KMS-11 (cell line): ENCODE measurements around the gene SEMA3B.

Experiments
- H2AFZ ChIP-seq: fragments of 200-600 bp; sonication (generic); 2 replicates; pipeline ENCODE4 v1.6.1; 2016; ENCODE audit warnings: antibody characterized with exemption, mixed run types, low read depth
- H3K27ac ChIP-seq: fragments of 200-600 bp; sonication (generic); 2 replicates; pipeline ENCODE4 v1.6.1; 2016; ENCODE audit warnings: mild to moderate bottlenecking, mixed run types
- H3K27me3 ChIP-seq: fragments of 200-600 bp; sonication (generic); 2 replicates; pipeline ENCODE4 v1.6.1; 2017; ENCODE audit warnings: mild to moderate bottlenecking, low read depth, mixed run types, moderate library complexity; ENCODE audit not compliant: insufficient read depth
- H3K36me3 ChIP-seq: fragments of 200-600 bp; sonication (generic); 2 replicates; pipeline ENCODE4 v1.6.1; 2017; ENCODE audit warnings: mild to moderate bottlenecking, mixed run types; ENCODE audit not compliant: insufficient read depth
- H3K4me1 ChIP-seq: fragments of 200-600 bp; sonication (generic); 2 replicates; pipeline ENCODE4 v1.6.1; 2016; ENCODE audit warnings: mild to moderate bottlenecking, low read depth, mixed run types; ENCODE audit not compliant: poor library complexity, severe bottlenecking
- H3K4me2 ChIP-seq: fragments of 200-600 bp; sonication (generic); 2 replicates; pipeline ENCODE4 v1.7.0; 2016; ENCODE audit warnings: mild to moderate bottlenecking, mixed run types
- H3K4me3 ChIP-seq: fragments of 200-600 bp; sonication (generic); IDR thresholded peaks from 2 replicates; pipeline ENCODE4 v1.6.1; 2017; ENCODE audit warnings: low read depth, low read length, mixed read lengths; ENCODE audit not compliant: insufficient read depth
- H3K79me2 ChIP-seq: fragments of 200-600 bp; sonication (generic); 2 replicates; pipeline ENCODE4 v1.6.1; 2016; ENCODE audit warnings: low read depth, mixed run types; ENCODE audit not compliant: insufficient read depth
- H3K9ac ChIP-seq: fragments of 200-600 bp; sonication (generic); 2 replicates; pipeline ENCODE4 v1.6.1; 2016; ENCODE audit warnings: mild to moderate bottlenecking, mixed run types
- H4K20me1 ChIP-seq: fragments of 200-600 bp; sonication (generic); 2 replicates; pipeline ENCODE4 v1.6.1; 2016; ENCODE audit warnings: mild to moderate bottlenecking, mixed run types; ENCODE audit not compliant: insufficient read depth
- TF ChIP-seq, protein P1 (sequence below): fragments of 200-600 bp; sonication (generic); conservative IDR thresholded peaks from 2 replicates; pipeline ENCODE4 v1.6.1; 2017; ENCODE audit warnings: low read depth, mild to moderate bottlenecking, antibody characterized with exemption, low read length, moderate library complexity, mixed read lengths

The SEMA3B gene

DNA sequence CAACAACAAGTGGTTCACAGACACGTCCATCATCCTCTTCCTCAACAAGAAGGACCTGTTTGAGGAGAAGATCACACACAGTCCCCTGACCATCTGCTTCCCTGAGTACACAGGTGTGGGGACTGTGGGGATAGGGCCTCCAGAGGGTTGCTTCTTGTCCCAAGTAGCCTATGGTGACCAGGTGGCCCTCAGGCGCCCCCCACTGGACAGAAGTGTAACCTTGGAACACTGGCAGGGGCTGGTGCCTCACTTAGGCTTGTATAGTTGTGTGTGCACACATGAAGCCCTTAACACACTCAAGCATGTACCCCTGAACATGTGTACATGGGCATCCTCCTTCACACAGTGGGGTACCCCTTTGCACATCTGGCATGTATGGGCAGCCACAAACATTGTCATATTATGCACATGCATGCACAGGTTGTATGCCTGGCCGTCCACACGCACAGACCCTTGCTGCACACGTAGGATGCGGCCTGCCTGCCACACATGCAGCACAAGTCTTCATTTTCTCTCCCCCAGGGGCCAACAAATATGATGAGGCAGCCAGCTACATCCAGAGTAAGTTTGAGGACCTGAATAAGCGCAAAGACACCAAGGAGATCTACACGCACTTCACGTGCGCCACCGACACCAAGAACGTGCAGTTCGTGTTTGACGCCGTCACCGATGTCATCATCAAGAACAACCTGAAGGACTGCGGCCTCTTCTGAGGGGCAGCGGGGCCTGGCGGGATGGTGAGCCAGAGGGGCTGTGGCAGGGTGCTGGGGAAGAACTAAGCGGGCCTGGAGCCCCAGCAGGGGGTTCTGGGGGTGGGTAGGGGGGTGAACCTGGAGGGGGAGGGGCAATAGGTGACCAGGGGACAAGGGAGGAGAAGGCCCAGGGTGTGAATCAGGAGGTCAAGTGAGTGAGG, 11.7 kb upstream of the SEMA3B start:
- H3K27me3 ChIP-seq, result no peaks in the 10 kb centered on the region
- TF ChIP-seq, protein P1, sequence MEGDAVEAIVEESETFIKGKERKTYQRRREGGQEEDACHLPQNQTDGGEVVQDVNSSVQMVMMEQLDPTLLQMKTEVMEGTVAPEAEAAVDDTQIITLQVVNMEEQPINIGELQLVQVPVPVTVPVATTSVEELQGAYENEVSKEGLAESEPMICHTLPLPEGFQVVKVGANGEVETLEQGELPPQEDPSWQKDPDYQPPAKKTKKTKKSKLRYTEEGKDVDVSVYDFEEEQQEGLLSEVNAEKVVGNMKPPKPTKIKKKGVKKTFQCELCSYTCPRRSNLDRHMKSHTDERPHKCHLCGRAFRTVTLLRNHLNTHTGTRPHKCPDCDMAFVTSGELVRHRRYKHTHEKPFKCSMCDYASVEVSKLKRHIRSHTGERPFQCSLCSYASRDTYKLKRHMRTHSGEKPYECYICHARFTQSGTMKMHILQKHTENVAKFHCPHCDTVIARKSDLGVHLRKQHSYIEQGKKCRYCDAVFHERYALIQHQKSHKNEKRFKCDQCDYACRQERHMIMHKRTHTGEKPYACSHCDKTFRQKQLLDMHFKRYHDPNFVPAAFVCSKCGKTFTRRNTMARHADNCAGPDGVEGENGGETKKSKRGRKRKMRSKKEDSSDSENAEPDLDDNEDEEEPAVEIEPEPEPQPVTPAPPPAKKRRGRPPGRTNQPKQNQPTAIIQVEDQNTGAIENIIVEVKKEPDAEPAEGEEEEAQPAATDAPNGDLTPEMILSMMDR, result no peak
- H3K4me3 ChIP-seq, result no peak overlapping the region
- H3K27ac ChIP-seq, result no peak overlapping the region
- H4K20me1 ChIP-seq, result no peaks in the 10 kb centered on the region
- peaks cover 6% of the 10 kb centered on the region for H3K4me1 ChIP-seq
- H3K4me2 ChIP-seq, result no peak overlapping the region
- no peak overlapping the region for H2AFZ ChIP-seq
- no peaks in the 10 kb centered on the region for H3K79me2 ChIP-seq
- H3K36me3 ChIP-seq, result no peaks in the 10 kb centered on the region
- H3K9ac ChIP-seq, result no peak overlapping the region

DNA sequence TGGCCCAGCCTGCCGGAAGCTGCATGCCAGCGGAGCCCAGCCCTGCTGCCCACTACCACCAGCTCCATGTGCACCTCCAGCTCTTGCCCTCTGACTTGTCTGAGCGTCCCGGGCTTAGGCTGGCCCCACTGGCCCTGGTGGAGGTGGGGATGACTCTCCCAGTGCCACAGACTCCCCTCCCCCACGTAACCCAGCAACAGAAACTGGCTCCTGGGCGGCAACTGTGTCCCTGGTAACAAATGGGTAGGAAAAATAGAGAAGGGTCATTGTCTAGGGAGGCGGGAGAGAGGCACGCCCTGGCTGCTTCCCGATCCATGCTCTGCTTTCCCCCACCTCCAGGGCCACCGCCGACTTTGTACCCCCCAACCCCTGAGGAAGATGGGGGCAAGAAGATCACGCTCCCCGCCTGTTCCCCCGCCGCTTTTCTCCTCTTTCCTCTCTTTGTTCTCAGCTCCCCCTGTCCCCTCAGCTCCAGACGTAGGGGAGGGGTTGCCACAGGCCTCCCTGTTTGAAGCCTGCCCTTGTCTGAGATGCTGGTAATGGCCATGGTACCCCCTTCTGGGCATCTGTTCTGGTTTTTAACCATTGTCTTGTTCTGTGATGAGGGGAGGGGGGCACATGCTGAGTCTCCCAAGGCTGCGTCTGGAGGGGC, 10.8 kb upstream of the SEMA3B start:
- no peaks in the 10 kb centered on the region for H4K20me1 ChIP-seq
- no peak overlapping the region for H2AFZ ChIP-seq

DNA sequence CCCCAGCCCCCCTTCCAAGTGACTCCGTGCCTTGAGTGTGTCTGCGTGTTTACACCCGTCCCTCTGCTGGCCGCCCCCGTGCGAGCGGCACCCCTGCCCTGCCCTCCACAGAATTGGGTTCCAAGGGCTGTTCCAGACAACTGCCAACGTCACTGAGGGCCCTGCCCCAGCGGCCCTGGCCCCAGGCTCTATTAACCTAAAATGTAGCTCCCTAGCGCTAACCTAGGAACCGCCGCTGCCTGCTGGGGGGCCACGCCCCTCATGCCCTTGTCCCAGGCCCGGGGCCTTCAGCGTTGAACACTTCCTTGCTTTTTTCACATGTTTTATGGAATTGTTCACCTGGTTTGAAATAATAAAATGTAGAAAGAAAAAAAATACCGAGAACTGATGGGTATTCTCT, 10.0 kb upstream of the SEMA3B start:
- TF ChIP-seq, protein P1, result no peak
- peaks cover 6% of the 10 kb centered on the region for H3K4me1 ChIP-seq
- no peaks in the 10 kb centered on the region for H3K27me3 ChIP-seq
- no peak overlapping the region for H3K9ac ChIP-seq
- H3K36me3 ChIP-seq, result no peaks in the 10 kb centered on the region
- H3K79me2 ChIP-seq, result no peaks in the 10 kb centered on the region
- no peak overlapping the region for H3K4me3 ChIP-seq
- H3K27ac ChIP-seq, result no peak overlapping the region
- no peak overlapping the region for H2AFZ ChIP-seq
- H3K4me2 ChIP-seq, result no peak overlapping the region
- H4K20me1 ChIP-seq, result no peaks in the 10 kb centered on the region

More for the DNA sequence above, 10.8 kb upstream of the SEMA3B start:
- Histone ChIP-seq H3K79me2 (no peaks in the 10 kb centered on the region), H3K9ac (no peak overlapping the region), H3K4me1 (peaks cover 6% of the 10 kb centered on the region), H3K27ac (no peak overlapping the region), H3K4me2 (no peak overlapping the region), H3K36me3 (no peaks in the 10 kb centered on the region), H3K27me3 (no peaks in the 10 kb centered on the region), H3K4me3 (no peak overlapping the region)
- TF ChIP-seq, protein P1, result no peak

DNA sequence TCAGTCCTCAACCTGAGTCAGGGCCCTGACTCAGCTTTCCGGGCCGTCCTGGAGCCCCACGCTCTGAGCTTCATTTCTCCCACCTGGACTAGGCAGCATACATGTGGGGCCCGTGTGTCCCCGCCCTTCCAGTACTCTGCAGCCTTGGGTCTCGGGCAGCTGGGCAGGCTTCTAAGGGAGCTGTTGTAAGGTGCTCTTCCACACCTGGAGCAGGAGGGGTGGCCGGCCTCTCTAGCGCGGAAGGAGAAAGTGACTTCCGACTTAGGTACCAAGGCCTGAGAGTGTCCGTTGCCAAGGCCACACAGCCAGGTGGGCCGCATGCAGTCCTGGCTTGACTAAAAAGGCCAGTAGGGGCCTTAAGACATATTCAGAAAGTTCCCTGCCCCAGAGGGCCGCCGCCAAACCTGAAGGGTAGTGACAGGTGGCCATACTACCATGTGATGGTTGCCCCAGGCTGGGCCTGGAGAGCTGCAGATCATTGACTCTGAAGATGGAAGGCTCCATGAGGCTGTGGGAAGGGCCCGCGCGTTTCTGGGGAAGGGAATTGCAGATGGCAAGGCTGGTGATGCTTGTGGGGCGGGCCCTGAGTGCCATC, 9.4 kb upstream of the SEMA3B start:
- H3K4me3 ChIP-seq, result no peak overlapping the region
- H2AFZ ChIP-seq, result no peak overlapping the region
- H3K9ac ChIP-seq, result no peak overlapping the region

More for the DNA sequence above, 9.4 kb upstream of the SEMA3B start:
- H3K4me2 ChIP-seq, result no peak overlapping the region
- TF ChIP-seq, protein P1, result no peak
- H3K79me2 ChIP-seq, result no peaks in the 10 kb centered on the region
- H4K20me1 ChIP-seq, result no peaks in the 10 kb centered on the region
- no peaks in the 10 kb centered on the region for H3K27me3 ChIP-seq
- H3K27ac ChIP-seq, result no peak overlapping the region
- no peaks in the 10 kb centered on the region for H3K36me3 ChIP-seq
- H3K4me1 ChIP-seq, result peaks cover 6% of the 10 kb centered on the region
